KOPT-K1 (cell line): ENCODE data around the gene RPS10.

ENCODE experiments used
- H3K27ac ChIP-seq: fragments of 200-600 bp; sonication (generic); 2 replicates; pipeline ENCODE4 v1.5.1; 2016; ENCODE audit warnings: antibody characterized with exemption, mild to moderate bottlenecking, low read depth, low read length; ENCODE audit not compliant: poor library complexity, severe bottlenecking
- H3K36me3 ChIP-seq: fragments of 200-600 bp; sonication (generic); 2 replicates; pipeline ENCODE4 v1.5.1; 2017; ENCODE audit warnings: antibody characterized with exemption, mild to moderate bottlenecking, low read length, moderate library complexity; ENCODE audit not compliant: insufficient read depth
- H3K9me3 ChIP-seq: fragments of 200-600 bp; sonication (generic); 2 replicates; pipeline ENCODE4 v1.5.1; 2017; ENCODE audit warnings: antibody characterized with exemption, low read length, mild to moderate bottlenecking; ENCODE audit not compliant: insufficient read depth, poor library complexity, severe bottlenecking

The RPS10 gene

DNA sequence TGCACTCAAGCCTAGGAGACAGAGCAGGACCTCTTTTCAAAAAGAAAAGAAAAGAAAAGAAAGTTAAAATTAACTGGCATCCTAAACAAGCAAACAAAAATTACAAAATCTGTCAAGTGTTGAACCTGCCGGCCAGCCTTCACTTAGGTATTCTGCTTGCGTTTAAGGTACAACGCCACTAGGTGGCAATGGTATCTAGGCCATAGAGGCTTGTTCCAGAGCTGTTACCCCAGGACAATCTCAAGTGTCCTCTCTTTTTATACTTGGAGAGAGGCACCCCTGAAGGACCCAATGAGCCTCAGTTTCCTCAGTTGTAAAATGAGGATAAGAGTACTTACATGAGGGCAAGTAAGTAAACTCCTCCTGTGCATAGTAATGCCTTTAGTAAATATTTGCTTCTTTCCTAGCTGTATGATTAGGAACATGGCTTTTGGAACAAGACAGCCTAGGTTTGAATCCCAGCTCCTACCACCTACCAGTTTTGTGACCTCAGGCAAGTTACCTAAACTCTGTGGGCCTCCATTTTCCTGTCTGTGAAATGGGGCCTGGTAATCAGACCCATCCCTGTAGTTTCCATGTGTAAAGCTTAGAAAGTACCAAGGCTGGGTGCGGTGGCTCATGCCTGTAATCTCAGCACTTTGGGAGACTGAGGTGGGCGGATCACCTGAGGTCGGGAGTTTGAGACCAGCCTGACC is 34.2 kb upstream of the RPS10 start:
- H3K27ac ChIP-seq = no peak overlapping the region
- H3K36me3 ChIP-seq = no peaks in the 10 kb centered on the region
- no peaks in the 10 kb centered on the region for H3K9me3 ChIP-seq

DNA sequence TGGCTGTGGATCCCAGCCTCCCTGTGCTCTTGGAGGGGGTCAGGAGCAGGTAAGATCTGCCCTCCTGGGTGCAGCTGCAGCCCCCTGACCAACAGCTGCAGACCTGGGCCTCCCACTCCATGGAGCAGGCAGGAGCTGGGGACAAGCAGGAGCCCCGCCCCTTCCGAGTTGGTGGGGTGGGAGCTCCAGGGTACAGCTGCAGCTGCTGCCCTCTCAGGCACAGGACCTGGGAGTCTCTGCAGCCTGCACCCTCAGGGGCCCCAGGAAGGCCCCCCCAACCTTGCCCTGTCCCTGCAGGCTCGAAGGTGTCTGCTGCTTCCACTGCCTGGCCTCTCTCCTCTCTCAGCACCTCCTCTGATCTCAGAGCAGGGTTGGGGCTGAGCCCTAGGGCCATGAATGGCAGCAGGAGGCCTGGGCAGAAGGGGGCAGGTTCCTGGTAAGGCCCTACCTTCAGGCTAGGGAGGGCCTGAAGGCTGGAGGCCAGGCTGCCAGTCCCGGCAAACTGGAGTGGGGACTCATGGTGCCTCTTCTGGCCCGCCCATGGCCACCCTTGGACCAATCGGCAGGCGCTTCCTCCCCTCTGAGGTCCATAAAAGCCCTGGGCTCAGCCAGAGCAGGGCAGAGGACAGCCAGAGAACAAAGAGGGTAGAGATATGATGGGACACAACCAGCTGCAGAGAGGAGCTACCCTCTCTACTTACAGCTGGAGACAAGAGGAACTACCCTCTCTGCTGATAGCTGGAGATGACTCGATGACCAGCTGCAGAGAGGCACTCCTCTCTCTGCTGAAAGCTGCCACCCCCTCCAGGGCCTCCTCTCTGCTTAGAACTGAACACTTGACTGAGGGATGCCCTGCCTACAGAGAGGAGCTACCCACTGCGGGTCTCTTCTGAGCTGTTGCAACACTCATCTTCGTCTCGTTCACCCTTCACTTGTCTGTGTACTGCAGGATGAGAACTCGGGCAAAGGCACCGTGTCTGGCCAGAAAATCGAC is 32.2 kb upstream of the RPS10 start:
- no peaks in the 10 kb centered on the region for H3K36me3 ChIP-seq
- no peaks in the 10 kb centered on the region for H3K9me3 ChIP-seq
- H3K27ac ChIP-seq = no peak overlapping the region

DNA sequence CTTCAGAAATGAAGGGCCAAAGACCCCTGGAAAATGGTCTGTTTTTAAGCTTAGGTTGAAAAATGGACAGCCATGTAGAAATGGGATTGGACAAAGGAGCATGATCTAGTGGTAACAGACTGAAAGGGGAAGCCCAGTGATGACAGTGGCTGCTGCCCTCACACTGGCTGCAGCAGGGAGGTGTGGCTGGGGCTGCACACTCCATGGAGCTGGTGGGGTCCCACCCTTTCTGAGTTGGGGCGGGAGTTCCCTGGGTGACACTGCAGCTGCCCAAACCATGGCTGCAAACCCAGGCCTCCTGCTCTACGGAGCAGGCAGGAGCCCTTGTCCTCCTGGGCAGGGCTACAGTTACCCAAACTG is 31.5 kb upstream of the RPS10 start:
- Histone ChIP-seq H3K36me3 (no peaks in the 10 kb centered on the region), H3K27ac (no peak overlapping the region), H3K9me3 (no peaks in the 10 kb centered on the region)

DNA sequence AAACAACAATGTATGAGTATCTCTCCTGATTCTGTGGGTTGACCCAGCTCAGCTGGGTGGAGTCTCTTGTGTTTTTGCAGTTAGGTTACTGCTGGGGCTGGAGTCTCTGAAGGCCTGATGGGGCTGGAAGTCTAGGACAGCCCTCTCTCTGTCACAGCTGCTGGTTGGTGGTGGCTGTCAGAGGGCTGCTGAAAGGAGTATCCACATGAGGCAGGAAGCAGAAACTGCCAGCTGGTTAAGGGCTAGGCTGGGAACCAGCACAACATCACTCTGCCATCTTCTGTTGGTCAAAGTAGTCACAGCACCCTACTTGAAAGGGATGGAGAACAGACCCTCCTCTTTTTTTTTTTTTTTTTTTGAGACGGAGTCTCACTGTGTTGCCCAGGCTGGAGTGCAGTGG is 30.0 kb upstream of the RPS10 start:
- Histone ChIP-seq H3K36me3 (no peaks in the 10 kb centered on the region), H3K9me3 (no peaks in the 10 kb centered on the region)

DNA sequence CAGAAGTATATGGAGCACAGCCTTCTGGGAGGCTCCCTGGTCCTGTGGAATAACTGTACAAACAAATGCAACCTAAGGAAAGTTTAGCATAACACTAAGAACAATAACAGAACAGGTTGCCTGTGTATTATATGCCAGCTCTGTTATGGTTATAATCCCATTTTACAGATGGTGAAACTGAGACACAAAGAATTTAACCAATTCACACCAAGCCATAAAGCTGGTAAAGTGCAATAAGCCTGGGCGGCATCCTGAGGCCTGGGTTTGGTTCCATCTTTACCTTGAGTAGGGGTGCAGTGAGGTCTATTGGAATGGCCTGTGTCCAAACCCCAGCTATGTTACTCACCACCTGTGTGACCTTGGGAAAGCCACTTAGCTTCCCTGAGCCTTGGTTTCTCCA is 25.3 kb upstream of the RPS10 start:
- Histone ChIP-seq H3K27ac (no peak overlapping the region), H3K36me3 (no peaks in the 10 kb centered on the region), H3K9me3 (no peaks in the 10 kb centered on the region)

More for the DNA sequence above, 30.0 kb upstream of the RPS10 start:
- H3K27ac ChIP-seq = no peak overlapping the region

DNA sequence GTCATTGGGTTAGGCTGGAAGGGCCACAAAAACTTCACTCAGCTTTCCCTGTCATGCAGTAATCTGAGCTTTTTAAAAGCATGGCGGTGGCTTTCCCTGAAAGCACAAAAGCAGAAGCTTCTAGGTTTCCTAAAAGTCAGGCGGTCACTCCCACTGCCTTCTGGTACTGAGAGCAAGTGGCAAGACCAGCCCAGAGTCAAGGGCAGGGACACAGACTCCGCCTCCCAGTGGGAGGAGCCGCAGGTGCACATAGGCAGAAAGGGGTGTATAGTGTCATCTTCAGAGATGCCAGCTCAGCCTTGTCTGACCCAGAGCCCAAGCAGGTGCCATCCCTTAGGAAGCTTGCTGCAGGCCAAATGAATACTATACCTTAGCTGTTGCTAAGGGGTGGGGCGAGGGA is 22.0 kb upstream of the RPS10 start:
- Histone ChIP-seq H3K9me3 (no peaks in the 10 kb centered on the region), H3K36me3 (no peaks in the 10 kb centered on the region), H3K27ac (no peak overlapping the region)

DNA sequence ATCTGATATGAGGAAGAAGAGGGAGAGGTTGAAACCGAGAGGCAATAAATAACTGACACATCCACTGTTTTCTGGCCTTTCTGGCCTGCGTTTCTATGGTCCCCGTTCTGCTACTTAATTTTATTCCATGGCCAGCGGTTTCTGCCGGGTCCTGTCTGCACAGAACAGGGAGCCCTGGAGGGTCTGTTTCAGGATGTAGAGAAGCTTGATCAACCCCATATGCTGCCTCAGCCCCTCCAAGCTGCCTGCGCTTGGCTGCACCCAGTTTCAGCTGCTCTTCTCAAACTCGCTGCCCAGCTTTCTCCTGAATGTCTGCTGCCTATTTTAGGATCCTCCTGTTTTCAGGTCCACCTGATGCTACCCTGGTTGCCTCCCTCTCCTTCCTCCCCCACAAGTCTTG is 21.5 kb upstream of the RPS10 start:
- no peaks in the 10 kb centered on the region for H3K36me3 ChIP-seq
- no peaks in the 10 kb centered on the region for H3K9me3 ChIP-seq
- no peak overlapping the region for H3K27ac ChIP-seq

DNA sequence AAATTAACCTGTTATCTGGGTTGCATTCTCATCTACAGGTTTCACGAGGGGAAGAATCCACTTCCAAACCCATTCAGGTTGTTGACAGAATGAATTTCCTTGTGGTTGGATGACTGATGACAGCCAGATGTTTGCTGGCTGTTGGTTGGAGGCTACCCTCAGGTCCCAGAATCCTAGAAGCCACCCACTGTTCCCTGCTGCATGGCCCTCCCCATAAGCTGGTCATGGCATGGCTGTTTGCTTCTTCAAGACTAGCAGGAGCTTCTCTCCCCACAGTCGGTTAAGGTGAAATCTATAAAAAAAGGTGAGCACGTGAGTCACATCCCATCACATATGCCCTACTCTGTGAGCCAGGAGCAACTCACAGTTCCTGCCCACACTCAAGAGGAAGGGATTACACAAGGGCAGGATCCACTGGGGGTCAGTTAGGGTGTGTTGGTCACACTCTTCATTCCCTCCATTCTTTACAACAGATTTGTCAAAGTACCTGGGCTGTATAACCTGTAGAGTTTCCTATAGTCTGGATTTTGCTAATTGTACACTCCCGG is 19.5 kb upstream of the RPS10 start:
- H3K36me3 ChIP-seq = no peaks in the 10 kb centered on the region
- no peak overlapping the region for H3K27ac ChIP-seq
- H3K9me3 ChIP-seq = no peaks in the 10 kb centered on the region

DNA sequence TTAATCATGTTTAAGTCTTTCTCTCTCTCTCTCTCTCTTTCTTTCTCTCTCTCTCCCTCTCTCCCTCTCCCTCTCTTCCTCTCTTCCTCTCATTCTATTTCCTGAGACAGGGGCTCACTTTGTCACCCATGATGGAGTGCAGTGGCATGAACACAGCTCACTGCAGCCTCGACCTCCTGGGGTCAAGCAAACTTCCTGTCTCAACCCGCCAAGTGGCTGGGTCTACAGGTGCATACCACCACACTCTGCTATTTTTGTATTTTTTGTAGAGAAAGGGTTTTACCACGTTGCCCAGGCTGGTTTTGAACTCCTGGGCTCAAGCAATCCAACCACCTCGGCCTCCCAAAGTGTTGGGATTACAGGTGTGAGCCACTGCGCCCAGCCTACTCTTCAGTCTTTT is 15.7 kb upstream of the RPS10 start:
- H3K9me3 ChIP-seq = no peaks in the 10 kb centered on the region
- no peak overlapping the region for H3K27ac ChIP-seq
- H3K36me3 ChIP-seq = no peaks in the 10 kb centered on the region

DNA sequence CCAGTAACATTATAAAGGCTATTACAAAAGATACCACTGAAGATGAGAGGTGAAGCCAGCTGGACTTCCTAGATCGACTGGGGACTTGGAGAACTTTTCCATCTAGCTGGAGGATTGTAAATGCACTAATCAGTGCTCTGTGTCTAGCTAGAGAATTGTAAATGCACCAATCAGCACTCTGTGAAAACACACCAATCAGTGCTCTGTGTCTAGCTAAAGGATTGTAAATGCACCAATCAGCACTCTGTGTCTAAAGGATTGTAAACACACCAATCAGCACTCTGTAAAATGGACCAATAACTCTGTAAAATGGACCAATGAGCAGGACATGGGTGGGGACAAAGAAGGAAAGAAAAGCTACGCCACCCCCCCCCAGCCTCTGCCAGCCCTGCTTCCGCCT is 13.6 kb upstream of the RPS10 start:
- Histone ChIP-seq H3K27ac (no peak overlapping the region), H3K9me3 (no peaks in the 10 kb centered on the region), H3K36me3 (no peaks in the 10 kb centered on the region)

DNA sequence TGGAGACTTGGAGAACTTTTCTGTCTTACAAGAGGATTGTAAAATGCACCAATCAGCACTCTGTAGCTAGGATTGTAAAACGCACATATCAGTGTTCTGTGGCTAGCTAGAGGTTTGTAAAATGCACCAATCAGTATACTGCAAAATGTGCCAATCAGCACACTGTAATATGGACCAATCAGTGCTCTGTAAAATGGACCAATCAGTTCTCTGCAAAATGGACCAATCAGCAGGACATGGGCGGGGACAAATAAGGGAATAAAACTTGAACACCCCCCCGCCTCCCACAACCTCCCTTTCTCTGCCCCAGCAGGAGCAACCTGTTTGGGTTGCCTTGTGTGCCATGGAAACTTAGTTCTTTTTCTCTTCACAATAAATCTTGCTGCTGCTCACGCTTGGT is 12.8 kb upstream of the RPS10 start:
- Histone ChIP-seq H3K9me3 (no peaks in the 10 kb centered on the region), H3K27ac (no peak overlapping the region), H3K36me3 (no peaks in the 10 kb centered on the region)

DNA sequence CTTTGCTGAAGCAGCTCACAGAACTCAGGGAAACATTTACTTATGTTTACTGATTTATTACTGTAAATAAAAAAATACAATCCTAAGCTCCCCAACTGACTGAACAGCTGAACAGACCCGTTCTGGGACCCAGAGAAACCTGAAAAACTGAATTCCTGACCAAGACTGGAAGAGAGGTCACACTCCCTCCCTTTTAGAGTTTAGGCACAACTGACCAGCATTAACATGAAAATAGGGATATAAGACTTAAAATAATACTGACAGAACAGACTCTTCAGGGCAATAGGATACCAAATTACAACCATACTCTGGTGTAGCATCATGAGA is 11.7 kb upstream of the RPS10 start:
- H3K27ac ChIP-seq = no peak overlapping the region
- no peaks in the 10 kb centered on the region for H3K36me3 ChIP-seq
- no peaks in the 10 kb centered on the region for H3K9me3 ChIP-seq

DNA sequence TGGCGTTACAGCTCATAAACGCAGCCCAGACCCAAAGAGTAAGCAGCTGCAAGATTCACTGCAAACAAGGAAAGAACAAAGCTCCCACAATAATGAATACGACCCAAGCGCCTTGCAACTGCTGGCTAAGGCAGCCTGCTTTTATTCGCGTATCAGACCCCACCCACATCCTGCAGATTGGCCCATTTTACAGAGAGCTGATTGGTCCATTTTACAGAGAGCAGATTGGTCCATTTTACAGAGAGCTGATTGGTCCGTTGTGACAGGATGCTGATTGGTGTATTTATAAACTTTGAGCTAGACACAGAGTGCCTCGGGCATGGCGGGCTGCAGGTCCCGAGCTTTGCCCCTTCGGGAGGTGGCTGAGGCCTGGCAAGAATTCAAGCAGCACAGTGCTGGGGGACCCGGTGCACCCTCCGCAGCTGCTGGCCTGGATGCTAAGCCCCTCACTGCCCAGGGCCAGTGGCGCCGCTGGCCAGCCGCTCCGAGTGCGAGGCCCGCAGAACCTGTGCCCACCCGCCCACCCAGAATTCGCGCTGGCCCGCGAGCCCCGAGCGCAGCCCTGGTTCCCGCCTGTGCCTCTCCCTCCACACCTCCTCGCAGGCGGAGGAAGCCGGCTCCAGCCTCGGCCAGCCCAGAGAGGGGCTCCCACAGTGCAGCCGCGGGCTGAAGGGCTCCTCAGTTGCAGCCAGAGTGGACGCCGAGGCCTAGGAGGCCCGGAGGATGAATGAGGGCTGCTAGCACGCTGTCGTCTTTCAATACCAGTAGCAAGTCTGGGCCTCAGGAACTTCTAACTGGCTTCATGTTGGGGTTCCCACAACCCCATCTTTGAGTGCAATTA is 11.2 kb upstream of the RPS10 start:
- no peaks in the 10 kb centered on the region for H3K9me3 ChIP-seq
- no peaks in the 10 kb centered on the region for H3K36me3 ChIP-seq
- H3K27ac ChIP-seq = no peak overlapping the region

DNA sequence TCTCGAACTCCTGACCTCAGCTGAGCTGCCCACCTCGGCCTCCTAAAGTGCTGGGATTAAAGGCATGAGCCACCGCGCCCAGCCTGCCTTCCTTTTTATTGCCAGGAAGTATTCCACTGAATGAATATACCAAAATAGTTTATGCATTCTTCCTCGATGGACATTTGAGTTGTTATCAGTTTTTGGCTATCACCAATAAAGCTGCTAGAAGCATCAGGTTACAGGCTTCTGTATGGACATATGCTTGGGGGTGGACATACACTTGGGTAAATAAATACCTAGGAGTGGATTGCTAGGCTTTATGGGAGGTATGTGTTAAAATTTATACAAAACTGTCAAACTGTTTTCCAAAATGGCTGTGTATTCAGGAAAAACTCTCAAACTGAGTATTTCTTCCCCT is 10.0 kb upstream of the RPS10 start:
- Histone ChIP-seq H3K36me3 (no peaks in the 10 kb centered on the region), H3K9me3 (no peaks in the 10 kb centered on the region), H3K27ac (no peak overlapping the region)

DNA sequence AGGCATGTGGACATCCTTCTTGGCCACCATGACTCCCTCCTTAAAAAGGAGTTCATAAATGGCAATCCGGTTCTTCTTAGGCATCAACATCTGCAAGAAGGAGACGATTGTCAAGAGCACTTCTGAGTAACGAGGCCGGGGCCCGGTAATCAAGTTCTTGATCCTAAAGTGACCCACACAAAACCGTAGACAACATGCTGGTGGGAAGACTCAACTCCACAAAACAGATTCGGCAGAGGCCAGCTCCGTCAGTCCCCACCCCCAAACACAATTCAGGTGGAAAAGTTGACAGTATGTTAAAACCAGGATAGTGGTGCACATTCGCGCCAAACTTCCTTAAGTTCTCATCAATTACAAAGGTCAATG is 754 bp downstream of the RPS10 start:
- Histone ChIP-seq H3K36me3 (peaks cover 54% of the 10 kb centered on the region), H3K9me3 (no peaks in the 10 kb centered on the region), H3K27ac (peak overlapping the region; percentile 81)
